ENCODE measurements around the gene DNAJC17. TPM values are rescaled to one million over a fixed set of nuclear protein-coding genes. Genes with fewer than 3 reads are reported as not detected.
A peak's percentile ranks its signal among the peaks of the same experiment; 100 is the strongest.

The DNAJC17 gene
- total and polyA plus RNA-seq, 2 of the 13 experiments (the other 11 are each of a cell fraction or from before 2014, with no cell fraction given): 22.2 to 26.5 TPM

- TF ChIP-seq ZNF142 (CRISPR knock-in tag; IDR thresholded peaks at IDR 0.05) (no peak; the same call in 1 of the 2 replicates), RELA (CRISPR knock-in tag; IDR thresholded peaks at IDR 0.05) (no peak), ZNF878 (CRISPR knock-in tag; IDR thresholded peaks at IDR 0.05) (peak; percentile 58; the same call in 1 of the 2 replicates), ZNF549 (CRISPR knock-in tag; IDR thresholded peaks at IDR 0.05) (no peak), ZNF407 (CRISPR knock-in tag; IDR thresholded peaks at IDR 0.05; ENCODE audit: not compliant biosample characterization) (no peak), HOXA9 (CRISPR knock-in tag; IDR thresholded peaks at IDR 0.05; ENCODE audit: borderline replicate concordance) (no peak), CAMTA2 (CRISPR knock-in tag; IDR thresholded peaks at IDR 0.05; ENCODE audit: borderline replicate concordance) (no peak), SNAPC2 (CRISPR knock-in tag; IDR thresholded peaks at IDR 0.05) (no peak), ZBTB7A (CRISPR knock-in tag; IDR thresholded peaks at IDR 0.05) (no peak), CBX1 (IDR thresholded peaks at IDR 0.05; ENCODE audit: low read depth) (no peak), ZNF619 (CRISPR knock-in tag; IDR thresholded peaks at IDR 0.05) (peak; percentile 12; the same call in 1 of the 2 replicates), ZSCAN12 (CRISPR knock-in tag; IDR thresholded peaks at IDR 0.05) (no peak), ZBTB7B (CRISPR knock-in tag; IDR thresholded peaks at IDR 0.05) (peak; percentile 15; the same call in 1 of the 2 replicates), ZNF256 (CRISPR knock-in tag; conservative IDR thresholded peaks at IDR 0.05) (no peak; the same call in 1 of the 2 replicates), ATRX (CRISPR knock-in tag; IDR thresholded peaks at IDR 0.05; ENCODE audit: borderline replicate concordance) (no peak)
These were observed 52.1 kb downstream of the DNAJC17 start, which contains the start of gene RMDN3 (continued) for GRCh38 chr15:40754883-40755811.

All from HepG2 (cell line).